Measurements from ENCODE around the gene MTPN. TPM values are rescaled to one million over a fixed set of nuclear protein-coding genes. Genes with fewer than 3 reads are reported as not detected.

The MTPN gene
- polyA plus RNA-seq, 3 donors, result 73.6 to 156 (median 142) TPM

- H3K4me1 Mint-ChIP-seq, result peaks cover 62% of the 10 kb centered on the region
- Histone ChIP-seq H3K27me3 (ENCODE audit: control insufficient read depth in 2 of 2, insufficient read depth in 2 of 2, low read length in 2 of 2) (no peaks in the 10 kb centered on the region), H3K9ac (ENCODE audit: insufficient read depth, low read length, poor library complexity, severe bottlenecking) (no peak overlapping the region), H3K9me3 (replicated peaks in 1 of 2; ENCODE audit: control insufficient read depth in 1 of 2, insufficient read depth in 1 of 2, low read length in 2 of 2) (no peaks in the 10 kb centered on the region), H3K4me3 (replicated peaks in 1 of 3; ENCODE audit: low read depth in 2 of 3, low read length in 3 of 3) (peak overlapping the region in 2 of 3 experiments; percentile 29 to 67), H2AFZ (ENCODE audit: insufficient read depth, low read depth, low read length, poor library complexity, severe bottlenecking) (no peak overlapping the region), H4K20me1 (ENCODE audit: insufficient read depth, low read length) (peaks cover 96% of the 10 kb centered on the region), H3K27ac (ENCODE audit: low read depth in 1 of 2, low read length in 2 of 2) (peak overlapping the region in 1 of 2 donors; percentile 72), H3K4me2 (replicated peaks; ENCODE audit: extremely low read depth, low read length, poor library complexity, severe bottlenecking) (peak overlapping the region; percentile 71), H3K4me1 (ENCODE audit: control insufficient read depth in 1 of 2, insufficient read depth in 2 of 2, low read length in 2 of 2) (peaks cover 30 to 62% of the 10 kb centered on the region in 2 donors), H3K36me3 (replicated peaks in 1 of 2; ENCODE audit: control insufficient read depth in 1 of 2, insufficient read depth in 2 of 2, low read length in 2 of 2) (peaks cover 8 to 27% of the 10 kb centered on the region in 2 donors), H3K79me2 (ENCODE audit: insufficient read depth, low read length) (peaks cover 98% of the 10 kb centered on the region)
- H3K27me3 Mint-ChIP-seq (ENCODE audit: low read depth in 3 of 3), result no peaks in the 10 kb centered on the region
- no CpG with 5 or more reads among the region's 2 CpGs for WGBS (ENCODE audit: insufficient coverage)
- peak in 1 of 3 donors; percentile 20 for DNase-seq
- peak overlapping the region; percentile 62 to 89 (median 75) for H3K27ac Mint-ChIP-seq
- TF ChIP-seq CTCF (IDR thresholded peaks at IDR 0.05), result no peak
- H3K4me3 Mint-ChIP-seq, result peak overlapping the region; percentile 58 to 79
- peaks cover 30 to 34% of the 10 kb centered on the region in 2 donors for H3K36me3 Mint-ChIP-seq
- peaks cover 0 to under 1% (median 0%) of the 10 kb centered on the region in 7 donors for H3K9me3 Mint-ChIP-seq
- intact Hi-C loops (cut with micrococcal nuclease), result no loop called here
Measured at GRCh38 chr7:135964274-135964673, 12.9 kb downstream of the MTPN start.

- Histone ChIP-seq H3K4me2 (replicated peaks; ENCODE audit: extremely low read depth, low read length, poor library complexity, severe bottlenecking) (no peak overlapping the region), H3K36me3 (replicated peaks in 1 of 2; ENCODE audit: control insufficient read depth in 1 of 2, insufficient read depth in 2 of 2, low read length in 2 of 2) (peaks cover 8 to 34% of the 10 kb centered on the region in 2 donors), H3K27me3 (ENCODE audit: control insufficient read depth in 2 of 2, insufficient read depth in 2 of 2, low read length in 2 of 2) (no peaks in the 10 kb centered on the region), H4K20me1 (ENCODE audit: insufficient read depth, low read length) (peaks cover 100% of the 10 kb centered on the region), H3K4me3 (replicated peaks in 1 of 3; ENCODE audit: low read depth in 2 of 3, low read length in 3 of 3) (no peak overlapping the region), H3K79me2 (ENCODE audit: insufficient read depth, low read length) (peaks cover 100% of the 10 kb centered on the region), H2AFZ (ENCODE audit: insufficient read depth, low read depth, low read length, poor library complexity, severe bottlenecking) (no peak overlapping the region), H3K27ac (ENCODE audit: low read depth in 1 of 2, low read length in 2 of 2) (peak overlapping the region in 1 of 2 donors; percentile 12), H3K9me3 (replicated peaks in 1 of 2; ENCODE audit: control insufficient read depth in 1 of 2, insufficient read depth in 1 of 2, low read length in 2 of 2) (no peaks in the 10 kb centered on the region), H3K4me1 (ENCODE audit: control insufficient read depth in 1 of 2, insufficient read depth in 2 of 2, low read length in 2 of 2) (peaks cover 30 to 60% of the 10 kb centered on the region in 2 donors), H3K9ac (ENCODE audit: insufficient read depth, low read length, poor library complexity, severe bottlenecking) (no peak overlapping the region)
- Mint-ChIP-seq H3K27ac (peak overlapping the region in 2 of 7 donors; percentile 21 to 30), H3K27me3 (ENCODE audit: low read depth in 3 of 3) (peaks cover 0 to under 1% (median 0%) of the 10 kb centered on the region in 3 donors), H3K9me3 (no peaks in the 10 kb centered on the region), H3K4me3 (no peak overlapping the region), H3K4me1 (peaks cover 58% of the 10 kb centered on the region), H3K36me3 (peaks cover 26 to 27% of the 10 kb centered on the region in 2 donors)
- TF ChIP-seq CTCF (IDR thresholded peaks at IDR 0.05), result no peak
- no peak for DNase-seq
- intact Hi-C loops (cut with micrococcal nuclease), result no loop called here
- no CpG with 5 or more reads among the region's 4 CpGs for WGBS (ENCODE audit: insufficient coverage)
Measured at GRCh38 chr7:135962802-135963201, 14.4 kb downstream of the MTPN start.

All from CD14-positive monocyte (primary cell).